ENCODE measurements around the gene BBS1. TPM values are rescaled to one million over a fixed set of nuclear protein-coding genes. Genes with fewer than 3 reads are reported as not detected.
"Not testable (repeated sequence)": the region's sequence is repeated elsewhere in the genome, so short reads cannot be mapped to it uniquely, and the experiment has no call there.

BBS1 gene
- total and polyA plus RNA-seq, 4 donors, result 18.9 to 58.1 (median 31.1) TPM

GRCh38 chr11:66530927-66531709 is 20.7 kb downstream of the BBS1 start:
- no peaks in the 10 kb centered on the region for H3K36me3 ChIP-seq (ENCODE audit: control insufficient read depth in 1 of 2, insufficient read depth in 2 of 2, low read length in 1 of 2)
- no peak overlapping the region for H3K4me3 ChIP-seq (ENCODE audit: low read length in 2 of 2)
- intact Hi-C loops (cut with DNase I), result no loop called here
- 79 to 90% methylated on average over 10 of the region's 10 CpGs for WGBS, 2 donors
- H3K27me3 ChIP-seq (ENCODE audit: control insufficient read depth in 1 of 2, insufficient read depth in 2 of 2, low read length in 1 of 2), result no peaks in the 10 kb centered on the region
- ATAC-seq (ENCODE audit: low FRiP score), result no peak
- no peaks in the 10 kb centered on the region for H3K9me3 ChIP-seq (ENCODE audit: control insufficient read depth, low read length)
- no peaks in the 10 kb centered on the region for H3K4me1 ChIP-seq (ENCODE audit: control insufficient read depth in 1 of 2, insufficient read depth in 2 of 2, low read length in 2 of 2)
- peak in 1 of 2 donors; percentile 29 for DNase-seq
- H3K27ac ChIP-seq (ENCODE audit: low read depth in 1 of 2, low read length in 2 of 2), result no peak overlapping the region

GRCh38 chr11:66531841-66532240 is 21.4 kb downstream of the BBS1 start:
- intact Hi-C loops (cut with DNase I), result no loop called here
- 93 to 98% methylated on average over 10 to 11 of the region's 11 CpGs for WGBS, 2 donors
- no peaks in the 10 kb centered on the region for H3K36me3 ChIP-seq (ENCODE audit: control insufficient read depth in 1 of 2, insufficient read depth in 2 of 2, low read length in 1 of 2)

GRCh38 chr11:66532784-66533183 is 22.3 kb downstream of the BBS1 start:
- Histone ChIP-seq H3K27ac (ENCODE audit: low read depth in 1 of 2, low read length in 2 of 2) (no peak overlapping the region), H3K4me3 (ENCODE audit: low read length in 2 of 2) (no peak overlapping the region), H3K9me3 (ENCODE audit: control insufficient read depth, low read length) (no peaks in the 10 kb centered on the region), H3K27me3 (ENCODE audit: control insufficient read depth in 1 of 2, insufficient read depth in 2 of 2, low read length in 1 of 2) (no peaks in the 10 kb centered on the region), H3K4me1 (ENCODE audit: control insufficient read depth in 1 of 2, insufficient read depth in 2 of 2, low read length in 2 of 2) (no peaks in the 10 kb centered on the region), H3K36me3 (ENCODE audit: control insufficient read depth in 1 of 2, insufficient read depth in 2 of 2, low read length in 1 of 2) (no peaks in the 10 kb centered on the region)
- WGBS, 2 donors, result 78 to 79% methylated on average over 6 of the region's 6 CpGs
- intact Hi-C loops (cut with DNase I), result no loop called here
- ATAC-seq (ENCODE audit: low FRiP score), result no peak
- DNase-seq, result no peak

More at GRCh38 chr11:66531841-66532240, 21.4 kb downstream of the BBS1 start:
- H3K4me1 ChIP-seq (ENCODE audit: control insufficient read depth in 1 of 2, insufficient read depth in 2 of 2, low read length in 2 of 2), result no peaks in the 10 kb centered on the region
- ATAC-seq (ENCODE audit: low FRiP score) (no peak), DNase-seq (peak in 1 of 2 donors; percentile 24)
- no peaks in the 10 kb centered on the region for H3K9me3 ChIP-seq (ENCODE audit: control insufficient read depth, low read length)
- no peak overlapping the region for H3K4me3 ChIP-seq (ENCODE audit: low read length in 2 of 2)
- H3K27ac ChIP-seq (ENCODE audit: low read depth in 1 of 2, low read length in 2 of 2), result no peak overlapping the region
- no peaks in the 10 kb centered on the region for H3K27me3 ChIP-seq (ENCODE audit: control insufficient read depth in 1 of 2, insufficient read depth in 2 of 2, low read length in 1 of 2)

GRCh38 chr11:66539170-66539869 is 28.9 kb downstream of the BBS1 start:
- no peak for ATAC-seq (ENCODE audit: low FRiP score)
- intact Hi-C loops (cut with DNase I), result no loop called here
- no peak overlapping the region for H3K27ac ChIP-seq (ENCODE audit: low read depth in 1 of 2, low read length in 2 of 2)
- H3K9me3 ChIP-seq (ENCODE audit: control insufficient read depth, low read length), result no peaks in the 10 kb centered on the region
- H3K4me3 ChIP-seq (ENCODE audit: low read length in 2 of 2), result no peak overlapping the region
- no peaks in the 10 kb centered on the region for H3K27me3 ChIP-seq (ENCODE audit: control insufficient read depth in 1 of 2, insufficient read depth in 2 of 2, low read length in 1 of 2)
- 83 to 84% methylated on average over 16 of the region's 16 CpGs for WGBS, 2 donors
- no peaks in the 10 kb centered on the region for H3K4me1 ChIP-seq (ENCODE audit: control insufficient read depth in 1 of 2, insufficient read depth in 2 of 2, low read length in 2 of 2)
- no peak for DNase-seq
- H3K36me3 ChIP-seq (ENCODE audit: control insufficient read depth in 1 of 2, insufficient read depth in 2 of 2, low read length in 1 of 2), result no peaks in the 10 kb centered on the region

GRCh38 chr11:66539870-66540213 is 29.4 kb downstream of the BBS1 start:
- H3K36me3 ChIP-seq (ENCODE audit: control insufficient read depth in 1 of 2, insufficient read depth in 2 of 2, low read length in 1 of 2), result no peaks in the 10 kb centered on the region
- no peak for DNase-seq
- no peaks in the 10 kb centered on the region for H3K4me1 ChIP-seq (ENCODE audit: control insufficient read depth in 1 of 2, insufficient read depth in 2 of 2, low read length in 2 of 2)
- WGBS, 2 donors, result 82 to 95% methylated on average over 10 of the region's 10 CpGs
- no peaks in the 10 kb centered on the region for H3K27me3 ChIP-seq (ENCODE audit: control insufficient read depth in 1 of 2, insufficient read depth in 2 of 2, low read length in 1 of 2)
- no peak overlapping the region for H3K27ac ChIP-seq (ENCODE audit: low read depth in 1 of 2, low read length in 2 of 2)
- intact Hi-C loops (cut with DNase I), result no loop called here
- no peaks in the 10 kb centered on the region for H3K9me3 ChIP-seq (ENCODE audit: control insufficient read depth, low read length)
- ATAC-seq (ENCODE audit: low FRiP score), result no peak
- H3K4me3 ChIP-seq (ENCODE audit: low read length in 2 of 2), result no peak overlapping the region

- WGBS, 2 donors, result 78 to 91% methylated on average over 6 to 8 of the region's 8 CpGs
Measured at GRCh38 chr11:66540598-66540997, 30.2 kb downstream of the BBS1 start.

GRCh38 chr11:66541892-66542291 is 31.5 kb downstream of the BBS1 start:
- intact Hi-C loops (cut with DNase I), result no loop called here
- DNase-seq, result no peak
- no peaks in the 10 kb centered on the region for H3K9me3 ChIP-seq (ENCODE audit: control insufficient read depth, low read length)
- no peaks in the 10 kb centered on the region for H3K27me3 ChIP-seq (ENCODE audit: control insufficient read depth in 1 of 2, insufficient read depth in 2 of 2, low read length in 1 of 2)
- WGBS, 2 donors, result 42 to 56% methylated on average over 4 of the region's 4 CpGs
- no peaks in the 10 kb centered on the region for H3K36me3 ChIP-seq (ENCODE audit: control insufficient read depth in 1 of 2, insufficient read depth in 2 of 2, low read length in 1 of 2)
- no peak overlapping the region for H3K4me3 ChIP-seq (ENCODE audit: low read length in 2 of 2)
- no peak overlapping the region for H3K27ac ChIP-seq (ENCODE audit: low read depth in 1 of 2, low read length in 2 of 2)
- no peaks in the 10 kb centered on the region for H3K4me1 ChIP-seq (ENCODE audit: control insufficient read depth in 1 of 2, insufficient read depth in 2 of 2, low read length in 2 of 2)
- no peak for ATAC-seq (ENCODE audit: low FRiP score)

More at GRCh38 chr11:66540598-66540997, 30.2 kb downstream of the BBS1 start:
- ATAC-seq (ENCODE audit: low FRiP score); H3K36me3 ChIP-seq (ENCODE audit: control insufficient read depth in 1 of 2, insufficient read depth in 2 of 2, low read length in 1 of 2); intact Hi-C loops (cut with DNase I); H3K27ac ChIP-seq (ENCODE audit: low read depth in 1 of 2, low read length in 2 of 2); H3K4me3 ChIP-seq (ENCODE audit: low read length in 2 of 2); H3K9me3 ChIP-seq (ENCODE audit: control insufficient read depth, low read length); H3K4me1 ChIP-seq (ENCODE audit: control insufficient read depth in 1 of 2, insufficient read depth in 2 of 2, low read length in 2 of 2); H3K27me3 ChIP-seq (ENCODE audit: control insufficient read depth in 1 of 2, insufficient read depth in 2 of 2, low read length in 1 of 2); DNase-seq: not testable (repeated sequence)

GRCh38 chr11:66542362-66542761 is 31.9 kb downstream of the BBS1 start:
- WGBS, 2 donors, result 62 to 71% methylated on average over 10 of the region's 10 CpGs

More at GRCh38 chr11:66542362-66542761, 31.9 kb downstream of the BBS1 start:
- no peak for DNase-seq
- Histone ChIP-seq H3K9me3 (ENCODE audit: control insufficient read depth, low read length) (no peaks in the 10 kb centered on the region), H3K27me3 (ENCODE audit: control insufficient read depth in 1 of 2, insufficient read depth in 2 of 2, low read length in 1 of 2) (no peaks in the 10 kb centered on the region), H3K4me3 (ENCODE audit: low read length in 2 of 2) (no peak overlapping the region), H3K36me3 (ENCODE audit: control insufficient read depth in 1 of 2, insufficient read depth in 2 of 2, low read length in 1 of 2) (no peaks in the 10 kb centered on the region), H3K27ac (ENCODE audit: low read depth in 1 of 2, low read length in 2 of 2) (no peak overlapping the region), H3K4me1 (ENCODE audit: control insufficient read depth in 1 of 2, insufficient read depth in 2 of 2, low read length in 2 of 2) (no peaks in the 10 kb centered on the region)
- intact Hi-C loops (cut with DNase I), result no loop called here
- ATAC-seq (ENCODE audit: low FRiP score), result no peak

All from aorta (tissue), 5 donors.